CD4-positive, CD25-positive, alpha-beta regulatory T cell (primary cell): Measurements from ENCODE around the gene INTS12. TPM values are rescaled to one million over a fixed set of nuclear protein-coding genes. Genes with fewer than 3 reads are reported as not detected.

ENCODE experiments used
- ATAC-seq, 2 donors: fragments of 150-1000 bp; cut with Tn5 transposase; one replicate each; pipeline ENCODE4 v1.10.0; 2021; ENCODE audit warnings: low read depth in 2 of 2, moderate number of reproducible peaks in 2 of 2, moderate library complexity in 1 of 2
- DNase-seq, 3 donors: peaks; one replicate each; pipeline versions ENCODE4 v3.0.0 to v3.0.0-alpha.2; 2012 to 2022; ENCODE audit warnings: mixed read lengths in 1 of 3
- H3K27ac ChIP-seq: one replicate; pipeline ENCODE4 v1.7.0; 2013; ENCODE audit warnings: mild to moderate bottlenecking, low read length; ENCODE audit not compliant: insufficient read depth, poor library complexity, severe bottlenecking
- H3K27me3 ChIP-seq: one replicate; pipeline ENCODE4 v1.7.0; 2013; ENCODE audit warnings: low read length; ENCODE audit not compliant: control insufficient read depth, insufficient read depth
- H3K36me3 ChIP-seq: one replicate; pipeline ENCODE4 v1.7.0; 2013; ENCODE audit warnings: mild to moderate bottlenecking, low read length, moderate library complexity; ENCODE audit not compliant: control insufficient read depth, insufficient read depth
- H3K4me1 ChIP-seq: 2 replicates; pipeline ENCODE4 v1.7.0; 2013; ENCODE audit warnings: mild to moderate bottlenecking, low read length; ENCODE audit not compliant: insufficient read depth, control insufficient read depth, poor library complexity, severe bottlenecking
- H3K4me3 ChIP-seq: one replicate; pipeline ENCODE4 v1.7.0; 2013; ENCODE audit warnings: low read depth, mild to moderate bottlenecking, low read length, moderate library complexity
- H3K9me3 ChIP-seq, 2 experiments: 1 replicate in 1 of 2; 2 replicates in 1 of 2; pipeline ENCODE4 v1.7.0; 2013; ENCODE audit warnings: low read length in 2 of 2, mild to moderate bottlenecking in 1 of 2, moderate library complexity in 1 of 2; ENCODE audit not compliant: control insufficient read depth in 2 of 2
- H3K27ac Mint-ChIP-seq, 3 donors: one replicate each; pipeline ENCODE4 v1.8.0; 2020 to 2022; ENCODE audit warnings: mild to moderate bottlenecking in 3 of 3, mixed read lengths in 3 of 3, moderate library complexity in 2 of 3
- H3K27me3 Mint-ChIP-seq: one replicate; pipeline ENCODE4 v1.8.0; 2022; ENCODE audit warnings: mild to moderate bottlenecking, mixed read lengths
- H3K36me3 Mint-ChIP-seq: one replicate; pipeline ENCODE4 v1.8.0; 2020; ENCODE audit warnings: mixed read lengths
- H3K4me1 Mint-ChIP-seq, 4 donors: one replicate each; pipeline ENCODE4 v1.8.0; 2020 to 2022; ENCODE audit warnings: mixed read lengths in 4 of 4, mild to moderate bottlenecking in 1 of 4
- H3K4me3 Mint-ChIP-seq, 4 donors: one replicate each; pipeline ENCODE4 v1.8.0; 2020 to 2022; ENCODE audit warnings: mild to moderate bottlenecking in 4 of 4, mixed read lengths in 4 of 4, moderate library complexity in 3 of 4
- H3K9me3 Mint-ChIP-seq, 7 donors: one replicate each; pipeline ENCODE4 v1.8.0; 2020 to 2022; ENCODE audit warnings: mixed read lengths in 7 of 7, mild to moderate bottlenecking in 3 of 7, moderate library complexity in 2 of 7
- polyA plus RNA-seq, 4 donors: library from polyadenylated mRNA; unstranded; fragments of 300-500 nt; fragmentation: Illumina TruSeq; gene quantifications; one replicate each; pipeline ENCODE4 v1.2.3, GENCODE V29; 2021
- total RNA-seq: library from RNA; stranded (reverse); gene quantifications from one replicate; pipeline ENCODE4 v1.2.3, GENCODE V29; 2022

The INTS12 gene
- total and polyA plus RNA-seq, 5 donors from 2014 or later: 25.4 to 42.9 (median 38.1) TPM

DNA sequence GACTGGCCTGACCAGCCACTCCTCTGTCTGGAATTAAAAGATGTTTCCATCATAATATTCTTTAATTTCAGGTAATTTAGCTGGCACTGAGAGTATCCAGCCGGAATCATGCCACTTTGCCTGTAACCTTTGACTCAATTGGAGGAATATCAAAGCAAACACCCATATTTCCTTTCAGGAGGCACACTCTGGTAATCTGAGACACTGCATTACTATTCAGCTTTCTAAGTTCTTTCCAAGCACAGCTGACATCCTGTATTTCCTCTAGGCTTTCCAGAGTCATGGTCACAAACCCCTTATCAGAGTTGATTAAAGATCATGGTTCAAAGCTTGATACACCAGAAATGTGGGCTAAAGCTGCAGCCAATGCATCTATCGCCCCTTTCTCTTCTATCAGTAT, 29.3 kb downstream of the INTS12 start:
- DNase-seq: no peak
- Mint-ChIP-seq H3K4me1 (peaks cover 0 to 8% (median 0%) of the 10 kb centered on the region in 4 donors), H3K4me3 (no peak overlapping the region), H3K36me3 (peaks cover 10% of the 10 kb centered on the region), H3K27me3 (no peaks in the 10 kb centered on the region), H3K27ac (no peak overlapping the region), H3K9me3 (peaks cover 0 to 2% (median 0%) of the 10 kb centered on the region in 7 donors)
- no peak for ATAC-seq
- H3K4me1 ChIP-seq: no peaks in the 10 kb centered on the region
- H3K4me3 ChIP-seq: no peak overlapping the region
- no peak overlapping the region for H3K27ac ChIP-seq
- no peaks in the 10 kb centered on the region for H3K27me3 ChIP-seq
- no peaks in the 10 kb centered on the region for H3K9me3 ChIP-seq
- H3K36me3 ChIP-seq: peaks cover 14% of the 10 kb centered on the region

DNA sequence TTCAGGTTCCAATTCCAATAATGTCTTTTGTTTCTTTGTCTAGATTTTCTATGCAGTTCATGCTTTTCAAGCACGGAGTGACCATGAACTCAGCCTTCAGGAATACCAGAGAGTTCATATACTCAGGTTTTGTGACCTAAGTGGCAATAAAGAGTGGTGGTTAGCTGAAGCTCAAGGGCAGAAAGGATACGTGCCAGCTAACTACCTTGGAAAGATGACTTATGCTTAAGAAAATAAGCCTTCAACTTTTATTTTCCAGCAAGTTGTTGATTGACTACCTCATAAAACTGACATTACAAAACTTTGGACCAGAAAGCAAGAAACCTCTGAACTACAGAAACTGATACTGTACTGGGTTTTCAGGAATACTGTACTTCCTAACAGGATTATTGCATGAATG, 30.8 kb downstream of the INTS12 start:
- H3K27ac Mint-ChIP-seq: no peak overlapping the region
- no peak overlapping the region for H3K4me3 Mint-ChIP-seq
- peaks cover 7% of the 10 kb centered on the region for H3K36me3 Mint-ChIP-seq
- H3K27ac ChIP-seq: no peak overlapping the region
- no peaks in the 10 kb centered on the region for H3K4me1 ChIP-seq
- ATAC-seq (no peak), DNase-seq (no peak)
- H3K4me3 ChIP-seq: no peak overlapping the region
- no peaks in the 10 kb centered on the region for H3K9me3 ChIP-seq
- no peaks in the 10 kb centered on the region for H3K27me3 Mint-ChIP-seq
- peaks cover 6% of the 10 kb centered on the region for H3K36me3 ChIP-seq
- H3K9me3 Mint-ChIP-seq: peaks cover 0 to 2% (median 0%) of the 10 kb centered on the region in 7 donors
- peaks cover 0 to 8% (median 0%) of the 10 kb centered on the region in 4 donors for H3K4me1 Mint-ChIP-seq
- peaks cover 5% of the 10 kb centered on the region for H3K27me3 ChIP-seq

DNA sequence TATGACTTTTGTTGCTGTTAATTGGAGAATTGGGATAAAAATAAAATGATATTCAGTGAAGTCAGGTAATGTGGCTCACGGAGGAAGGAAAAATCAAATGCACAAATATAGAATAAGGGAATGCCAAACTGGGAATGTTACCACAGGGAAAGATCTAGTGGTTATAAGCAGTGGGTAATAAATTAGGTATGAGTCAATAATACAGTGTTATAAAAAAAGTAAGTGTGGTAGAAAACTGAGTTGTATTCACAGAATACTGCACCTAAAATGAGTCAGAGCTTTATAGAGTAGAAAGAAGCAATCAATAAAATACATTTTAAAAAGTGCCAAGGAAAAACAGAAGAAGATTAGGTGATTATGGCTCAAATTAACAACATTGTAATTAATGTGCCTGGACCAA, 34.5 kb downstream of the INTS12 start:
- ATAC-seq (no peak), DNase-seq (no peak)
- Histone ChIP-seq H3K27ac (no peak overlapping the region), H3K36me3 (no peaks in the 10 kb centered on the region), H3K9me3 (no peaks in the 10 kb centered on the region), H3K4me1 (no peaks in the 10 kb centered on the region), H3K27me3 (peaks cover 8% of the 10 kb centered on the region), H3K4me3 (no peak overlapping the region)
- no peaks in the 10 kb centered on the region for H3K36me3 Mint-ChIP-seq
- H3K9me3 Mint-ChIP-seq: peaks cover 0 to 2% (median 0%) of the 10 kb centered on the region in 7 donors
- peaks cover 10% of the 10 kb centered on the region for H3K27me3 Mint-ChIP-seq
- no peak overlapping the region for H3K4me3 Mint-ChIP-seq
- no peak overlapping the region for H3K27ac Mint-ChIP-seq
- H3K4me1 Mint-ChIP-seq: no peaks in the 10 kb centered on the region

DNA sequence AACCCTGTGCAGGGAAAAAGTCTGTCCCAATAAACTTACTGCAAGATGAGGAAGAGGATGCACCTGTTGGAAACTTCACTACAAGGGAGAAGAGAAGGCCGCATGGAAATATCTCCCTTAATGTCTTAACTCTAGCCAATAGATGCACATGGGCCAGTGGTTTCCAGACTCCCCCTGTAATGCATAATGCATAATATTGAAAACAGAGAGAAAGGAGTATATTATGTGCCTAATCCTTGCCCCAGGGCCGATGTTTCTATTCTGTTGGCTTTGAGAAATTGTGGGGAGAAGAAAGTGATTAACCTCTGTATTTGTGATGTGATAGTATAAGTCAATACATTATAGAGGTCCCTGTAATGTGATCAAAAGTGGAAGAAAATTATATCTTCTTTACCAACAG, 37.2 kb downstream of the INTS12 start:
- H3K9me3 Mint-ChIP-seq: peaks cover 0 to 2% (median 0%) of the 10 kb centered on the region in 7 donors
- H3K27ac ChIP-seq: no peak overlapping the region
- H3K4me3 Mint-ChIP-seq: no peak overlapping the region
- no peaks in the 10 kb centered on the region for H3K36me3 ChIP-seq
- H3K36me3 Mint-ChIP-seq: no peaks in the 10 kb centered on the region
- no peak for ATAC-seq
- H3K4me1 ChIP-seq: no peaks in the 10 kb centered on the region
- H3K4me3 ChIP-seq: no peak overlapping the region
- H3K9me3 ChIP-seq: no peaks in the 10 kb centered on the region
- H3K27me3 Mint-ChIP-seq: peaks cover 10% of the 10 kb centered on the region
- H3K27ac Mint-ChIP-seq: no peak overlapping the region
- H3K27me3 ChIP-seq: peaks cover 8% of the 10 kb centered on the region
- no peak for DNase-seq
- H3K4me1 Mint-ChIP-seq: no peaks in the 10 kb centered on the region

DNA sequence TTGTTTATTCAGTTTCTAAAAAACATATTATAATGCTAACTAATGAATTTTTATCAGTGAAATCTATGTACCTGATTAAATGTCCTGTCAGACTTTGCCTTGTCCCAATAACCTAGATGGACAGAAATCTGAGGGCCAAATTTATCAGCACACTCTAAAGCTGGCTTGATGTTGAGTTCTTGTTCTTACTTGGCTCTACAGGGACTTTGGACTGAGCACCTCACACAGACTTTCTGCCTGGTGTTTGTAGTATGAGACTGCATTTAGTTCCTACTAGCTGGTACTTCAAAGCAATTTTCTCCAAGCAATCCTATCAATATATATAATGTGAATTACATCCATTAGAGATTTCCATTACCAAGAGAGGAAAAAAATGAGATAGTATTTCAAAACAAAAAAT, 37.8 kb downstream of the INTS12 start:
- no peak for ATAC-seq
- Histone ChIP-seq H3K36me3 (no peaks in the 10 kb centered on the region), H3K27me3 (peaks cover 8% of the 10 kb centered on the region), H3K9me3 (no peaks in the 10 kb centered on the region), H3K4me1 (no peaks in the 10 kb centered on the region), H3K4me3 (no peak overlapping the region), H3K27ac (no peak overlapping the region)
- Mint-ChIP-seq H3K36me3 (no peaks in the 10 kb centered on the region), H3K4me3 (no peak overlapping the region), H3K27me3 (peaks cover 14% of the 10 kb centered on the region), H3K27ac (no peak overlapping the region), H3K9me3 (no peaks in the 10 kb centered on the region), H3K4me1 (no peaks in the 10 kb centered on the region)
- DNase-seq: no peak

DNA sequence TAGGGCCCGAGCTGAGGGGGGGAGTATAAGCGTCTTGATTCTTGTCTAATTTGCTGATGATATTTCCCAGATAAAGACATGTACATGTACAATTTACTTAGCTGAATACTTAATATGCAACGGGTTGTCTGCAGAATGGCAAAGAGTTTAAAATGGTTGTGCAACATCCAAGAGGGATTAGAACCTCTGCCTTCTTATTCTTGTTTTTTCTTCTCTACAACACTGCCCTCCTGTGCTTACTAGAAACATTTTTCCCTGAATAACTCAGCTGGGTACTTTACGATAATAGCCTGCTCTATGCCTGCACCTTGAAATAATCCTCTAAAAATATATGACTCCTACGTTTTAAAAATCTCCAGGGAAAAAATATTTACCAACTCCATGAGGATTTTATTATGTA, 41.8 kb downstream of the INTS12 start:
- Mint-ChIP-seq H3K4me1 (no peaks in the 10 kb centered on the region), H3K4me3 (no peak overlapping the region), H3K9me3 (peaks cover 0 to 5% (median 0%) of the 10 kb centered on the region in 7 donors), H3K27ac (no peak overlapping the region), H3K36me3 (no peaks in the 10 kb centered on the region), H3K27me3 (peaks cover 21% of the 10 kb centered on the region)
- H3K27me3 ChIP-seq: no peaks in the 10 kb centered on the region
- H3K4me3 ChIP-seq: no peak overlapping the region
- no peaks in the 10 kb centered on the region for H3K9me3 ChIP-seq
- DNase-seq: no peak
- H3K36me3 ChIP-seq: no peaks in the 10 kb centered on the region
- H3K4me1 ChIP-seq: no peaks in the 10 kb centered on the region
- no peak for ATAC-seq
- H3K27ac ChIP-seq: no peak overlapping the region

DNA sequence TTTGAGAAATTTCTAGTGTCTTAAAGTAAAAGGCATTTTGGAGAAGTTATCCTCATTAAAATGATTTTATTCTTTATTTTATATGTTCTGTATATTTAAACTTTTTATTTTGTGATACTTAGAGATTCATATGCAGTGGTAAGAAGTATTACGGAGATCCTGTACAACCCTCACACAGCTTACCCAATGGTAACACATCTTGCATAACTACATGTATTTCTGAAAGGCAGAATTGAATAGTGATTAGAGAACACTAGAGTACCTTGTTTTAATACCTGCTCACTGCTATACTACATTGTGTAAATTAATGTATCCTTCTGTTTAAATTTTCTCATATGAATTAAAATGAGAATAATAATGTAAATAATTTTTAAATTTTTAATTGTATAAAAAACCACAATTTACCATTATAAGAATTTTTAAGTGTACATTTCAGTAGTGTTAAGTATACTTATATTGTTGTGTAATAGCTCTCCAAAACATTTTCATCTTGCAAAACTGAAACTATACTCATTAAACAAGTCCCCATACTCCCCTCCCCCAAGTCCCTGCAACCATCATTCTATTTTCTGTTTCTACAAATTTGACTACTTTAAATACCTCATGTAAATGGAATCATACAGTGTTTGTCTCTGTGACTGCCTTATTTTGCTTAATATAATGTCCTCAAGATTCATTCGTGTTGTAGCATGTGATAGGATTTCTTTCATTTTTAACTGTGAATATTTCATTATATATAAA, 45.4 kb downstream of the INTS12 start:
- Mint-ChIP-seq H3K9me3 (peaks cover 0 to 5% (median 0%) of the 10 kb centered on the region in 7 donors), H3K36me3 (no peaks in the 10 kb centered on the region), H3K4me1 (no peaks in the 10 kb centered on the region), H3K4me3 (no peak overlapping the region), H3K27ac (no peak overlapping the region), H3K27me3 (peaks cover 14% of the 10 kb centered on the region)
- ATAC-seq (no peak), DNase-seq (no peak)
- no peaks in the 10 kb centered on the region for H3K27me3 ChIP-seq
- no peaks in the 10 kb centered on the region for H3K9me3 ChIP-seq
- no peak overlapping the region for H3K27ac ChIP-seq
- no peaks in the 10 kb centered on the region for H3K36me3 ChIP-seq
- no peak overlapping the region for H3K4me3 ChIP-seq
- no peaks in the 10 kb centered on the region for H3K4me1 ChIP-seq

DNA sequence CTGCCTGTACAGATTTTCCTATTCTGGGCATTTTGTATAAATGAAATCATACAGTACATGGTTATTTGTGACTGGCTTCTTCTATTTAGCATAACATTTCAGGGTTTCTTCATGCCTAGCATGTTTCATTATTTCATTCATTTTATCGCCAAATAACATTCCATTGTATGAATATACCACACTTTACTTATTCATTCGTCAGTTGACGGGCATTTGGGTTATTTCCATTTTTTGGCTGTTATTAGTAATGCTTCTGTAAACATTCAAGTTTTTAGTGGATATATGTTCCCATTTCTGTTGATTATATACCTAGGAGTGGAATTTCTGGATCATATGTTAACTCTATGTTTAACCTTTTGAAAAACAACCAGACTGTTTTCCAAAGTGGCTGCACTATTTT, 47.5 kb downstream of the INTS12 start:
- Mint-ChIP-seq H3K9me3 (peaks cover 0 to 5% (median 0%) of the 10 kb centered on the region in 7 donors), H3K27me3 (peaks cover 20% of the 10 kb centered on the region)

More for the DNA sequence above, 47.5 kb downstream of the INTS12 start:
- H3K4me1 ChIP-seq: no peaks in the 10 kb centered on the region
- no peaks in the 10 kb centered on the region for H3K9me3 ChIP-seq
- no peak for DNase-seq
- no peaks in the 10 kb centered on the region for H3K4me1 Mint-ChIP-seq
- ATAC-seq: no peak
- no peak overlapping the region for H3K27ac Mint-ChIP-seq
- H3K36me3 Mint-ChIP-seq: no peaks in the 10 kb centered on the region
- H3K4me3 Mint-ChIP-seq: no peak overlapping the region
- H3K27ac ChIP-seq: no peak overlapping the region
- H3K36me3 ChIP-seq: no peaks in the 10 kb centered on the region
- no peak overlapping the region for H3K4me3 ChIP-seq
- no peaks in the 10 kb centered on the region for H3K27me3 ChIP-seq
